Mesenchymal stem cell (in vitro differentiated cells and primary cell): Measurements from ENCODE around the gene HDAC4.

Source experiments
- DNase-seq: peaks from one replicate; pipeline ENCODE4 v3.0.0-alpha.2; 2013
- H2AFZ ChIP-seq: one replicate; pipeline ENCODE4 v1.6.1; 2013; ENCODE audit warnings: low read depth, mild to moderate bottlenecking, control low read depth, inconsistent platforms, low read length, moderate library complexity
- H2AK5ac ChIP-seq: 2 replicates; pipeline ENCODE4 v1.6.1; 2013; ENCODE audit warnings: low read length, moderate library complexity, mild to moderate bottlenecking, inconsistent platforms; ENCODE audit not compliant: severe bottlenecking
- H2BK120ac ChIP-seq: one replicate; pipeline ENCODE4 v1.6.1; 2013; ENCODE audit warnings: low read depth, mild to moderate bottlenecking, inconsistent platforms, low read length, moderate library complexity
- H2BK12ac ChIP-seq, 2 experiments: one replicate each; pipeline ENCODE4 v1.6.1; 2013; ENCODE audit warnings: inconsistent platforms in 2 of 2, low read length in 2 of 2, mild to moderate bottlenecking in 2 of 2, moderate library complexity in 2 of 2, control low read depth in 1 of 2
- H2BK15ac ChIP-seq: one replicate; pipeline ENCODE4 v1.6.1; 2013; ENCODE audit warnings: mild to moderate bottlenecking, low read depth, inconsistent platforms; ENCODE audit not compliant: poor library complexity, severe bottlenecking
- H2BK5ac ChIP-seq: 2 replicates; pipeline ENCODE4 v1.6.1; 2013; ENCODE audit warnings: low read depth, mild to moderate bottlenecking, low read length, control low read depth, inconsistent platforms; ENCODE audit not compliant: poor library complexity, severe bottlenecking
- H3K14ac ChIP-seq, 2 experiments: one replicate each; pipeline ENCODE4 v1.6.1; 2013; ENCODE audit warnings: inconsistent platforms in 2 of 2, low read length in 2 of 2, control low read depth in 1 of 2, mild to moderate bottlenecking in 1 of 2, moderate library complexity in 1 of 2
- H3K18ac ChIP-seq, 2 experiments: one replicate each; pipeline ENCODE4 v1.6.1; 2013; ENCODE audit warnings: inconsistent platforms in 2 of 2, low read length in 2 of 2, control low read depth in 1 of 2, low read depth in 1 of 2, mild to moderate bottlenecking in 1 of 2
- H3K23ac ChIP-seq, 2 experiments: one replicate each; pipeline ENCODE4 v1.6.1; 2013; ENCODE audit warnings: inconsistent platforms in 2 of 2, low read length in 2 of 2, mild to moderate bottlenecking in 2 of 2, moderate library complexity in 2 of 2, control low read depth in 1 of 2
- H3K27ac ChIP-seq: 2 replicates; pipeline ENCODE4 v1.5.1; 2013; ENCODE audit warnings: mild to moderate bottlenecking, moderate library complexity, low read length, control low read depth, inconsistent platforms; ENCODE audit not compliant: poor library complexity, severe bottlenecking
- H3K27me3 ChIP-seq, 2 experiments: 2 replicates each; pipeline versions ENCODE4 v1.6.1 to v1.7.0; 2013; ENCODE audit warnings: low read length in 2 of 2, mild to moderate bottlenecking in 2 of 2, moderate library complexity in 2 of 2, control low read depth in 1 of 2, inconsistent platforms in 1 of 2; ENCODE audit not compliant: control insufficient read depth in 1 of 2, insufficient read depth in 1 of 2
- H3K36me3 ChIP-seq, 2 experiments: 2 replicates each; pipeline versions ENCODE4 v1.6.1 to v1.7.0; 2013; ENCODE audit warnings: low read length in 2 of 2, control low read depth in 1 of 2, inconsistent platforms in 1 of 2, low read depth in 1 of 2, mild to moderate bottlenecking in 1 of 2; ENCODE audit not compliant: insufficient read depth in 2 of 2, control insufficient read depth in 1 of 2
- H3K4ac ChIP-seq, 2 experiments: one replicate each; pipeline ENCODE4 v1.6.1; 2013; ENCODE audit warnings: inconsistent platforms in 2 of 2, low read length in 2 of 2, mild to moderate bottlenecking in 2 of 2, moderate library complexity in 2 of 2, control low read depth in 1 of 2, low read depth in 1 of 2
- H3K4me1 ChIP-seq: 2 replicates; pipeline ENCODE4 v1.6.1; 2013; ENCODE audit warnings: low read depth, low read length, control low read depth; ENCODE audit not compliant: control insufficient read depth, insufficient read depth
- H3K4me2 ChIP-seq: 2 replicates; pipeline ENCODE4 v1.6.1; 2013; ENCODE audit warnings: low read length, mild to moderate bottlenecking, inconsistent platforms; ENCODE audit not compliant: poor library complexity, severe bottlenecking
- H3K4me3 ChIP-seq, 2 experiments: 2 replicates each; pipeline versions ENCODE4 v1.5.1 to v1.7.0; 2013; ENCODE audit warnings: low read length in 2 of 2, mild to moderate bottlenecking in 2 of 2, control low read depth in 1 of 2, low read depth in 1 of 2; ENCODE audit not compliant: insufficient read depth in 1 of 2
- H3K79me1 ChIP-seq: replicated peaks from 2 replicates; pipeline ENCODE4 v1.6.1; 2013; ENCODE audit warnings: mild to moderate bottlenecking, control low read depth, low read length, inconsistent platforms; ENCODE audit not compliant: poor library complexity, severe bottlenecking
- H3K9ac ChIP-seq: 2 replicates; pipeline ENCODE4 v1.7.0; 2013; ENCODE audit warnings: mild to moderate bottlenecking, low read length, moderate library complexity
- H3K9me3 ChIP-seq: 2 replicates; pipeline ENCODE4 v1.7.0; 2013; ENCODE audit warnings: mild to moderate bottlenecking, low read length; ENCODE audit not compliant: control insufficient read depth
- H4K8ac ChIP-seq: one replicate; pipeline ENCODE4 v1.6.1; 2013; ENCODE audit warnings: inconsistent platforms, mild to moderate bottlenecking, low read length, moderate library complexity
- H4K91ac ChIP-seq: one replicate; pipeline ENCODE4 v1.6.1; 2013; ENCODE audit warnings: mild to moderate bottlenecking, low read length, inconsistent platforms
- WGBS: methylation state at CpG from one replicate; pipeline ENCODE4 v1.1.7; 2013; ENCODE audit warnings: mixed read lengths; 5-methylcytosine and 5-hydroxymethylcytosine counted together

Gene HDAC4

GRCh38 chr2:239095460-239096081, 305.2 kb downstream of the HDAC4 start:
- Histone ChIP-seq H3K9ac (no peak overlapping the region), H3K23ac (no peak overlapping the region), H2AFZ (no peak overlapping the region), H3K79me1 (no peaks in the 10 kb centered on the region), H3K4ac (no peak overlapping the region), H2BK120ac (no peak overlapping the region), H3K4me2 (no peak overlapping the region), H2AK5ac (no peak overlapping the region), H4K8ac (no peak overlapping the region), H3K36me3 (peaks cover 19 to 74% of the 10 kb centered on the region in 2 experiments), H2BK15ac (no peak overlapping the region), H3K14ac (no peak overlapping the region), H3K27ac (no peak overlapping the region), H4K91ac (no peak overlapping the region), H3K4me1 (no peaks in the 10 kb centered on the region), H3K27me3 (no peaks in the 10 kb centered on the region), H2BK12ac (no peak overlapping the region), H3K4me3 (no peak overlapping the region), H2BK5ac (no peak overlapping the region), H3K9me3 (no peaks in the 10 kb centered on the region), H3K18ac (no peak overlapping the region)
- no peak for DNase-seq
- 91% methylated on average over 20 of the region's 20 CpGs for WGBS

- H3K4ac ChIP-seq: no peak overlapping the region
- no peak overlapping the region for H3K27ac ChIP-seq
- H2BK15ac ChIP-seq: no peak overlapping the region
- H2AFZ ChIP-seq: no peak overlapping the region
- H2BK12ac ChIP-seq: no peak overlapping the region
- H2BK5ac ChIP-seq: no peak overlapping the region
- H3K27me3 ChIP-seq: no peaks in the 10 kb centered on the region
- peaks cover 2% of the 10 kb centered on the region for H3K4me1 ChIP-seq
- H4K91ac ChIP-seq: no peak overlapping the region
- WGBS: 91% methylated on average over 17 of the region's 17 CpGs
- no peak overlapping the region for H4K8ac ChIP-seq
- no peaks in the 10 kb centered on the region for H3K79me1 ChIP-seq
- DNase-seq: no peak
- no peak overlapping the region for H3K4me2 ChIP-seq
- peaks cover 14 to 69% of the 10 kb centered on the region in 2 experiments for H3K36me3 ChIP-seq
- no peak overlapping the region for H3K9ac ChIP-seq
- H2BK120ac ChIP-seq: no peak overlapping the region
- no peak overlapping the region for H2AK5ac ChIP-seq
- no peak overlapping the region for H3K4me3 ChIP-seq
- no peak overlapping the region for H3K23ac ChIP-seq
- no peaks in the 10 kb centered on the region for H3K9me3 ChIP-seq
- no peak overlapping the region for H3K14ac ChIP-seq
- H3K18ac ChIP-seq: no peak overlapping the region
Measured at GRCh38 chr2:239094867-239095266, 306.0 kb downstream of the HDAC4 start.

- H3K9me3 ChIP-seq: no peaks in the 10 kb centered on the region
- H3K36me3 ChIP-seq: peaks cover 15 to 62% of the 10 kb centered on the region in 2 experiments
- no peak overlapping the region for H4K8ac ChIP-seq
- no peak overlapping the region for H2BK12ac ChIP-seq
- H3K4me3 ChIP-seq: no peak overlapping the region
- no peak overlapping the region for H2BK5ac ChIP-seq
- H3K4ac ChIP-seq: no peak overlapping the region
- no peak overlapping the region for H3K9ac ChIP-seq
- H3K4me1 ChIP-seq: peaks cover 2% of the 10 kb centered on the region
- no peaks in the 10 kb centered on the region for H3K79me1 ChIP-seq
- no peak overlapping the region for H3K18ac ChIP-seq
- no peaks in the 10 kb centered on the region for H3K27me3 ChIP-seq
- H2AFZ ChIP-seq: no peak overlapping the region
- no peak overlapping the region for H3K14ac ChIP-seq
- H3K27ac ChIP-seq: no peak overlapping the region
- H4K91ac ChIP-seq: no peak overlapping the region
- no peak overlapping the region for H3K4me2 ChIP-seq
- no peak for DNase-seq
- no peak overlapping the region for H2BK120ac ChIP-seq
- no peak overlapping the region for H3K23ac ChIP-seq
- 96% methylated on average over 17 of the region's 17 CpGs for WGBS
- no peak overlapping the region for H2BK15ac ChIP-seq
- no peak overlapping the region for H2AK5ac ChIP-seq
Measured at GRCh38 chr2:239093952-239094351, 306.9 kb downstream of the HDAC4 start.

- Histone ChIP-seq H3K4me1 (peaks cover 2% of the 10 kb centered on the region), H3K79me1 (no peaks in the 10 kb centered on the region), H3K27me3 (no peaks in the 10 kb centered on the region), H3K4ac (no peak overlapping the region), H4K8ac (no peak overlapping the region), H2AFZ (no peak overlapping the region), H3K9me3 (no peaks in the 10 kb centered on the region), H2BK5ac (no peak overlapping the region), H4K91ac (no peak overlapping the region), H3K4me2 (no peak overlapping the region), H3K36me3 (peaks cover 19 to 62% of the 10 kb centered on the region in 2 experiments), H2AK5ac (no peak overlapping the region), H2BK120ac (no peak overlapping the region), H3K27ac (no peak overlapping the region), H3K23ac (no peak overlapping the region), H3K14ac (no peak overlapping the region), H3K4me3 (no peak overlapping the region), H3K18ac (no peak overlapping the region), H3K9ac (no peak overlapping the region), H2BK15ac (no peak overlapping the region), H2BK12ac (no peak overlapping the region)
- no peak for DNase-seq
- 90% methylated on average over 6 of the region's 7 CpGs for WGBS
Measured at GRCh38 chr2:239093542-239093941, 307.3 kb downstream of the HDAC4 start.
